ENCODE measurements around the gene SBK3.
A peak's percentile ranks its signal among the peaks of the same experiment; 100 is the strongest.

The SBK3 gene

GRCh38 chr19:55519451-55520311 is 25.7 kb downstream of the SBK3 start:
- H3K9me3 ChIP-seq (replicated peaks in 1 of 11), result no peaks in the 10 kb centered on the region
- no peak overlapping the region for H3K4me3 ChIP-seq
- no peak overlapping the region for H3K9ac ChIP-seq
- no peak overlapping the region for H3K27ac ChIP-seq
- no peaks in the 10 kb centered on the region for H4K20me1 ChIP-seq
- no peaks in the 10 kb centered on the region for H3K27me3 ChIP-seq
- no peaks in the 10 kb centered on the region for H3K36me3 ChIP-seq
- no peak overlapping the region for H3K4me2 ChIP-seq
- peaks cover 4 to 5% (median 5%) of the 10 kb centered on the region in 10 experiments; a peak in 13 of 20 replicates for H3K4me1 ChIP-seq
- no peak for TF ChIP-seq Cebpa-rat (IDR thresholded peaks at IDR 0.05)

- Histone ChIP-seq H3K9me3 (replicated peaks in 1 of 11) (no peaks in the 10 kb centered on the region), H3K27me3 (no peaks in the 10 kb centered on the region), H4K20me1 (no peaks in the 10 kb centered on the region), H3K4me2 (peak overlapping the region; percentile 73 to 92 (median 86)), H3K27ac (peak overlapping the region; percentile 56 to 82 (median 78)), H3K36me3 (no peaks in the 10 kb centered on the region), H3K4me3 (peak overlapping the region; percentile 42 to 64 (median 54); a peak in 18 of 20 replicates), H3K4me1 (peaks cover 4 to 12% (median 7%) of the 10 kb centered on the region in 10 experiments; a peak in 17 of 20 replicates), H3K9ac (peak overlapping the region; percentile 49 to 82 (median 73); a peak in 21 of 22 replicates)
- no peak for TF ChIP-seq Cebpa-rat (IDR thresholded peaks at IDR 0.05)
Observed at GRCh38 chr19:55516878-55517620, 28.3 kb downstream of the SBK3 start.

- no peaks in the 10 kb centered on the region for H4K20me1 ChIP-seq
- no peak overlapping the region for H3K4me3 ChIP-seq
- no peaks in the 10 kb centered on the region for H3K27me3 ChIP-seq
- H3K9me3 ChIP-seq (replicated peaks in 1 of 11), result peaks cover 0 to 4% (median 0%) of the 10 kb centered on the region in 11 experiments; a peak in 1 of 22 replicates
- peaks cover 11 to 47% (median 34%) of the 10 kb centered on the region in 10 experiments for H3K4me1 ChIP-seq
- no peaks in the 10 kb centered on the region for H3K36me3 ChIP-seq
- H3K9ac ChIP-seq, result 0 out of 22 replicates have a peak overlapping the region, but pooled peaks of 1 of the 11 experiments have one; percentile 13
- no peak overlapping the region; a peak in 1 of 22 replicates for H3K4me2 ChIP-seq
- H3K27ac ChIP-seq, result no peak overlapping the region
- TF ChIP-seq Cebpa-rat (IDR thresholded peaks at IDR 0.05), result no peak
Observed at GRCh38 chr19:55508120-55508519, 37.2 kb downstream of the SBK3 start.

- no peak for TF ChIP-seq Cebpa-rat (IDR thresholded peaks at IDR 0.05)
Observed at GRCh38 chr19:55504981-55505380, 40.4 kb downstream of the SBK3 start.

GRCh38 chr19:55504252-55504603 is 41.1 kb downstream of the SBK3 start:
- Histone ChIP-seq H3K4me3 (peak overlapping the region; percentile 46 to 72 (median 56); a peak in 17 of 20 replicates), H3K4me1 (peaks cover 0 to 47% (median 20%) of the 10 kb centered on the region in 10 experiments; a peak in 17 of 20 replicates), H3K27me3 (no peaks in the 10 kb centered on the region), H3K27ac (peak overlapping the region in 3 of 11 experiments; percentile 53 to 73 (median 59); a peak in 4 of 22 replicates), H4K20me1 (no peaks in the 10 kb centered on the region), H3K4me2 (peak overlapping the region; percentile 40 to 77 (median 65); a peak in 21 of 22 replicates), H3K9me3 (replicated peaks in 1 of 11) (peaks cover 0 to 4% (median 0%) of the 10 kb centered on the region in 11 experiments; a peak in 1 of 22 replicates), H3K9ac (peak overlapping the region in 9 of 11 experiments; percentile 29 to 79 (median 75); a peak in 12 of 22 replicates), H3K36me3 (no peaks in the 10 kb centered on the region)
- no peak for TF ChIP-seq Cebpa-rat (IDR thresholded peaks at IDR 0.05)

More at GRCh38 chr19:55504981-55505380, 40.4 kb downstream of the SBK3 start:
- Histone ChIP-seq H4K20me1 (no peaks in the 10 kb centered on the region), H3K4me3 (no peak overlapping the region), H3K27ac (no peak overlapping the region), H3K36me3 (no peaks in the 10 kb centered on the region), H3K4me2 (no peak overlapping the region), H3K27me3 (no peaks in the 10 kb centered on the region), H3K4me1 (peaks cover 1 to 45% (median 20%) of the 10 kb centered on the region in 10 experiments), H3K9me3 (replicated peaks in 1 of 11) (peaks cover 0 to 4% (median 0%) of the 10 kb centered on the region in 11 experiments; a peak in 1 of 22 replicates), H3K9ac (no peak overlapping the region)

GRCh38 chr19:55503502-55504251 is 41.7 kb downstream of the SBK3 start:
- no peaks in the 10 kb centered on the region for H3K27me3 ChIP-seq
- H4K20me1 ChIP-seq, result no peaks in the 10 kb centered on the region
- H3K9ac ChIP-seq, result peak overlapping the region in 10 of 11 experiments; percentile 29 to 79 (median 72); a peak in 18 of 22 replicates
- peaks cover 4 to 42% (median 18%) of the 10 kb centered on the region in 10 experiments; a peak in 19 of 20 replicates for H3K4me1 ChIP-seq
- H3K27ac ChIP-seq, result peak overlapping the region in 9 of 11 experiments; percentile 44 to 76 (median 62); a peak in 16 of 22 replicates
- H3K9me3 ChIP-seq (replicated peaks in 1 of 11), result peaks cover 0 to 4% (median 0%) of the 10 kb centered on the region in 11 experiments; a peak in 1 of 22 replicates
- peak overlapping the region; percentile 46 to 72 (median 56) for H3K4me3 ChIP-seq
- peak overlapping the region; percentile 40 to 77 (median 65) for H3K4me2 ChIP-seq
- TF ChIP-seq Cebpa-rat (IDR thresholded peaks at IDR 0.05), result no peak
- H3K36me3 ChIP-seq, result no peaks in the 10 kb centered on the region

- peak overlapping the region in 7 of 11 experiments; percentile 55 to 79 (median 75); a peak in 13 of 22 replicates for H3K9ac ChIP-seq
- H3K4me1 ChIP-seq, result peaks cover 7 to 39% (median 16%) of the 10 kb centered on the region in 10 experiments; a peak in 19 of 20 replicates
- no peaks in the 10 kb centered on the region for H3K27me3 ChIP-seq
- no peak for TF ChIP-seq Cebpa-rat (IDR thresholded peaks at IDR 0.05)
- H3K36me3 ChIP-seq, result no peaks in the 10 kb centered on the region
- peaks cover 0 to 4% (median 0%) of the 10 kb centered on the region in 11 experiments; a peak in 1 of 22 replicates for H3K9me3 ChIP-seq (replicated peaks in 1 of 11)
- peak overlapping the region; percentile 40 to 77 (median 65); a peak in 21 of 22 replicates for H3K4me2 ChIP-seq
- peak overlapping the region in 5 of 10 experiments; percentile 53 to 72 (median 62); a peak in 6 of 20 replicates for H3K4me3 ChIP-seq
- peak overlapping the region in 8 of 11 experiments; percentile 53 to 76 (median 64); a peak in 14 of 22 replicates for H3K27ac ChIP-seq
- no peaks in the 10 kb centered on the region for H4K20me1 ChIP-seq
Observed at GRCh38 chr19:55503157-55503501, 42.2 kb downstream of the SBK3 start.

All from BLaER1 treated with 17β-estradiol and CSF1 and Interleukin-3, amounts not matched to agents 10 nM and 100 nM (cell line).